Body of pancreas (tissue), 4 donors: Measurements from ENCODE around the gene KRTAP10-8.

ENCODE experiments used
- POLR2A ChIP-seq, 3 donors: fragments of 450-650 bp; IDR thresholded peaks; one replicate each; pipeline ENCODE4 v1.6.1; 2016; ENCODE audit warnings: antibody characterized with exemption in 3 of 3, mild to moderate bottlenecking in 2 of 3
- TF ChIP-seq, protein P1 (sequence below), 7 experiments: fragments of 450-650 bp in 4 of 7; fragments of 200-600 bp in 3 of 7; sonication (generic) in 3 of 7; IDR thresholded peaks; one replicate each; pipeline ENCODE4 v1.5.1; 2016 to 2019; ENCODE audit warnings: antibody characterized with exemption in 7 of 7

- TF ChIP-seq, protein P1, sequence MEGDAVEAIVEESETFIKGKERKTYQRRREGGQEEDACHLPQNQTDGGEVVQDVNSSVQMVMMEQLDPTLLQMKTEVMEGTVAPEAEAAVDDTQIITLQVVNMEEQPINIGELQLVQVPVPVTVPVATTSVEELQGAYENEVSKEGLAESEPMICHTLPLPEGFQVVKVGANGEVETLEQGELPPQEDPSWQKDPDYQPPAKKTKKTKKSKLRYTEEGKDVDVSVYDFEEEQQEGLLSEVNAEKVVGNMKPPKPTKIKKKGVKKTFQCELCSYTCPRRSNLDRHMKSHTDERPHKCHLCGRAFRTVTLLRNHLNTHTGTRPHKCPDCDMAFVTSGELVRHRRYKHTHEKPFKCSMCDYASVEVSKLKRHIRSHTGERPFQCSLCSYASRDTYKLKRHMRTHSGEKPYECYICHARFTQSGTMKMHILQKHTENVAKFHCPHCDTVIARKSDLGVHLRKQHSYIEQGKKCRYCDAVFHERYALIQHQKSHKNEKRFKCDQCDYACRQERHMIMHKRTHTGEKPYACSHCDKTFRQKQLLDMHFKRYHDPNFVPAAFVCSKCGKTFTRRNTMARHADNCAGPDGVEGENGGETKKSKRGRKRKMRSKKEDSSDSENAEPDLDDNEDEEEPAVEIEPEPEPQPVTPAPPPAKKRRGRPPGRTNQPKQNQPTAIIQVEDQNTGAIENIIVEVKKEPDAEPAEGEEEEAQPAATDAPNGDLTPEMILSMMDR (IDR thresholded peaks at IDR 0.05) = no peak
- TF ChIP-seq POLR2A (IDR thresholded peaks at IDR 0.05) = no peak
These were observed 8.0 kb upstream of the KRTAP10-8 start for GRCh38 chr21:44603911-44604310.
